K562 (cell line): Measurements from ENCODE around the gene RARA. TPM values are rescaled to one million over a fixed set of nuclear protein-coding genes. Genes with fewer than 3 reads are reported as not detected.

ENCODE experiments used
- ADNP ChIP-seq: fragments of 200-800 bp; sonication (Bioruptor generic); IDR thresholded peaks from 2 replicates; pipeline ENCODE4 v1.6.1; 2016; ENCODE audit warnings: missing genetic modification characterization, missing compliant biosample characterization
- ARID1B ChIP-seq: fragments of 450-650 bp; IDR thresholded peaks from 2 replicates; pipeline ENCODE4 v1.6.1; 2016; ENCODE audit warnings: antibody characterized with exemption, mild to moderate bottlenecking, inconsistent platforms
- ATF2 ChIP-seq: sonication (generic); formaldehyde crosslinking; IDR thresholded peaks from 2 replicates; pipeline ENCODE4 v1.8.1; 2022; ENCODE audit warnings: missing genetic modification reagents
- ATF3 ChIP-seq, 2 experiments: fragments of 450-650 bp in 1 of 2; sonication (generic) in 1 of 2; formaldehyde crosslinking in 1 of 2; IDR thresholded peaks in 1 of 2; conservative IDR thresholded peaks in 1 of 2; 2 replicates each; pipeline versions ENCODE4 v1.6.1 to v1.8.1; 2016 to 2023; ENCODE audit warnings: mild to moderate bottlenecking in 2 of 2, moderate library complexity in 2 of 2, inconsistent platforms in 1 of 2, missing genetic modification reagents in 1 of 2
- CBFA2T2 ChIP-seq: fragments of 450-650 bp; conservative IDR thresholded peaks from 2 replicates; pipeline ENCODE4 v1.6.1; 2017; ENCODE audit warnings: mild to moderate bottlenecking
- CBFA2T3 ChIP-seq: fragments of 450-650 bp; IDR thresholded peaks from 2 replicates; pipeline ENCODE4 v1.6.1; 2017
- CCNT2 ChIP-seq: IDR thresholded peaks from 2 replicates; pipeline ENCODE4 v1.6.1; 2011; ENCODE audit warnings: borderline replicate concordance, low read depth, mild to moderate bottlenecking, moderate library complexity, mixed read lengths, low read length; ENCODE audit not compliant: insufficient read length; ENCODE audit errors: extremely low read depth
- FOXA3 ChIP-seq, 2 experiments: fragments of 450-650 bp in 1 of 2; sonication (generic) in 1 of 2; formaldehyde crosslinking; IDR thresholded peaks in 1 of 2; conservative IDR thresholded peaks in 1 of 2; 2 replicates each; pipeline versions ENCODE4 v1.4.0 to v1.8.0; 2020 to 2022; ENCODE audit warnings: mild to moderate bottlenecking in 2 of 2, missing genetic modification reagents in 1 of 2
- MEF2D ChIP-seq: conservative IDR thresholded peaks from 2 replicates; pipeline ENCODE4 v1.6.1; 2016; ENCODE audit warnings: low read depth, missing genetic modification characterization, missing compliant biosample characterization
- POLR2A ChIP-seq: fragments of 450-650 bp; conservative IDR thresholded peaks from 2 replicates; pipeline ENCODE4 v1.6.1; 2016
- RCOR1 ChIP-seq, 2 experiments: IDR thresholded peaks; 2 replicates each; pipeline ENCODE4 v1.6.1; 2012; ENCODE audit warnings: low read depth in 2 of 2, low read length in 2 of 2, borderline replicate concordance in 1 of 2, improper control_type of control experiment in 1 of 2
- RHOXF2B ChIP-seq: fragments of 250-450 bp; sonication (Bioruptor Pico); conservative IDR thresholded peaks from 2 replicates; pipeline ENCODE4 v1.5.1; 2021
- SAFB2 ChIP-seq: fragments of 200-400 bp; formaldehyde crosslinking; IDR thresholded peaks from 2 replicates; pipeline ENCODE4 v1.6.1; 2018; ENCODE audit warnings: borderline replicate concordance, low read length, low read depth, moderate library complexity; ENCODE audit not compliant: severe bottlenecking
- TAF15 ChIP-seq: fragments of 200-400 bp; formaldehyde crosslinking; IDR thresholded peaks from 2 replicates; pipeline ENCODE4 v1.6.1; 2017; ENCODE audit warnings: mild to moderate bottlenecking, low read depth, low read length, moderate library complexity
- TAL1 ChIP-seq: fragments of 450-650 bp; IDR thresholded peaks from 2 replicates; pipeline ENCODE4 v1.6.1; 2016; ENCODE audit warnings: mild to moderate bottlenecking
- TEAD4 ChIP-seq, 2 experiments: sonication (generic) in 1 of 2; formaldehyde crosslinking in 1 of 2; IDR thresholded peaks; 2 replicates each; pipeline versions ENCODE4 v1.6.1 to v1.8.0; 2012 to 2022; ENCODE audit warnings: borderline replicate concordance in 1 of 2, inconsistent platforms in 1 of 2, low read length in 1 of 2, mild to moderate bottlenecking in 1 of 2, missing genetic modification reagents in 1 of 2
- THAP7 ChIP-seq: fragments of 250-450 bp; sonication (Bioruptor Pico); IDR thresholded peaks from 2 replicates; pipeline ENCODE4 v1.5.0; 2021
- ZBTB34 ChIP-seq: fragments of 250-450 bp; sonication (Bioruptor Pico); IDR thresholded peaks from 2 replicates; pipeline ENCODE4 v1.8.0; 2021; ENCODE audit warnings: mild to moderate bottlenecking, moderate library complexity
- ZFX ChIP-seq: sonication (generic); formaldehyde crosslinking; IDR thresholded peaks from 2 replicates; pipeline ENCODE4 v1.8.0; 2022; ENCODE audit warnings: mild to moderate bottlenecking, missing genetic modification reagents, moderate library complexity
- ZKSCAN1 ChIP-seq: fragments of 150-350 bp; IDR thresholded peaks from 2 replicates; pipeline ENCODE4 v1.6.1; 2016; ENCODE audit warnings: low read depth, low read length
- ZNF449 ChIP-seq: fragments of 250-450 bp; sonication (Bioruptor Pico); IDR thresholded peaks from 2 replicates; pipeline ENCODE4 v1.8.0; 2022; ENCODE audit warnings: moderate library complexity, mild to moderate bottlenecking, inconsistent platforms
- ZNF551 ChIP-seq: fragments of 250-450 bp; sonication (Bioruptor Pico); IDR thresholded peaks from 2 replicates; pipeline ENCODE4 v1.5.0; 2021; ENCODE audit warnings: mild to moderate bottlenecking, moderate library complexity
- polyA plus RNA-seq, 8 experiments: library from polyadenylated mRNA; depleted of rRNA in 4 of 8; stranded (reverse) in 5 of 8; unstranded in 3 of 8; fragments of >200 nt; fragmentation: Nextera tagmentation in 2 of 8; fragmentation: Illumina TruSeq in 1 of 8; extraction: Ambion mirVana in 2 of 8; extraction: Trizol in 1 of 8; gene quantifications; 2 replicates each; pipeline versions ENCODE4 v1.2.1 to v1.2.3, GENCODE V29; 2011 to 2014; ENCODE audit warnings: inconsistent platforms in 1 of 8, missing spikeins in 1 of 8
- total RNA-seq, 7 experiments: library from RNA; depleted of rRNA in 6 of 7; stranded (reverse); fragments of >200 nt in 6 of 7; fragmentation: Illumina TruSeq in 2 of 7; extraction: Trizol in 2 of 7; gene quantifications; 2 replicates each; pipeline versions ENCODE4 v1.2.1 to v1.2.3, GENCODE V29; 2011 to 2021; ENCODE audit warnings: low replicate concordance in 1 of 7

RARA gene
- total and polyA plus RNA-seq, 9 of the 15 experiments (the other 6 are each of a cell fraction or from before 2014, with no cell fraction given), result 0.10 to 28.0 (median 7.9) TPM

- TF ChIP-seq ARID1B, result peak; percentile 69
- TF ChIP-seq ATF2 (CRISPR knock-in tag), result no peak
- TF ChIP-seq CBFA2T2, result peak; percentile 59
- peak; percentile 27; the same call in 1 of the 2 replicates for TF ChIP-seq TEAD4 (IDR thresholded peaks at IDR 0.05; ENCODE audit: low read length)
- TF ChIP-seq TEAD4 (CRISPR knock-in tag; IDR thresholded peaks at IDR 0.05; ENCODE audit: borderline replicate concordance), result no peak
- TF ChIP-seq TAL1, result peak; percentile 28; the same call in 1 of the 2 replicates
- 0 out of 4 replicates have a peak, but pooled peaks of 1 of the 2 experiments have one; percentile 16 for TF ChIP-seq FOXA3 (CRISPR knock-in tag; conservative IDR thresholded peaks at IDR 0.05 in 1 of 2, IDR thresholded peaks at IDR 0.05 in 1 of 2)
- no peak for TF ChIP-seq THAP7 (CRISPR knock-in tag)
- TF ChIP-seq SAFB2, result no peak
- 0 out of 2 replicates have a peak, but pooled peaks have one; percentile 27 for TF ChIP-seq POLR2A
- TF ChIP-seq ZNF449 (CRISPR knock-in tag), result no peak
- peak; percentile 81 for TF ChIP-seq CBFA2T3
- TF ChIP-seq RHOXF2B (CRISPR knock-in tag), result no peak
- no peak for TF ChIP-seq ZNF551
- TF ChIP-seq CCNT2, result no peak
- TF ChIP-seq TAF15, result no peak
- no peak for TF ChIP-seq ZFX (CRISPR knock-in tag)
- no peak for TF ChIP-seq ZKSCAN1
- TF ChIP-seq ZBTB34, result no peak
- no peak for TF ChIP-seq ADNP
- TF ChIP-seq MEF2D (tag), result no peak
- no peak for TF ChIP-seq ATF3 (IDR thresholded peaks at IDR 0.05)
- no peak for TF ChIP-seq ATF3 (CRISPR knock-in tag; conservative IDR thresholded peaks at IDR 0.05)
- peak in 1 of 2 experiments; percentile 31; a peak in 1 of 4 replicates for TF ChIP-seq RCOR1 (IDR thresholded peaks at IDR 0.05; ENCODE audit: borderline replicate concordance in 1 of 2, low read depth in 2 of 2, low read length in 2 of 2)
These were observed 43.9 kb downstream of the RARA start (continued) for GRCh38 chr17:40352779-40353394.
